SH-SY5Y (cell line): ENCODE data around the gene GPR161.

Experiments
- GATA2 ChIP-seq: IDR thresholded peaks from 2 replicates; pipeline ENCODE4 v1.6.1; 2011; ENCODE audit warnings: mild to moderate bottlenecking, low read depth, low read length
- GATA3 ChIP-seq: IDR thresholded peaks from 2 replicates; pipeline ENCODE4 v1.6.1; 2011; ENCODE audit warnings: low read depth, mild to moderate bottlenecking, low read length, moderate library complexity

GPR161 gene

DNA sequence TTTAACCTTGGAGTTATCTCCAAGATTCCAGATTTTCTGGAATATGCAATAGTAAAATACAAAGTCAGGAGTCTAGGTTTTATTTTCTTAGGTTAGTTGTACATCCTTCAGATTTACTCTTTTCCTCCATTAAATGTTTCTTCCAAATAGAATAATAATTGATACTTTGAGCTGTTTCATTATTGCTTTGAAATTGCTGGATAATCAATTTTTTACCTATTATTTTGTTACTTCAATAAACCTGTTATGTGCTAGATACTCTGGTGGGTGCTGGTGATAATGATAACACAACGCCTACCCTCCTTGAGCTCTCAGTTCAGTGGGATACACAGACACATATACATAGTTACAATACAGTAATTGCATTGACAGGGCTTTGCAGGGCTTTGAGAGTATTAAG is 79.4 kb downstream of the GPR161 start:
- TF ChIP-seq GATA2: no peak
- no peak for TF ChIP-seq GATA3

- TF ChIP-seq GATA3 (no peak), GATA2 (no peak)
Observed at GRCh38 chr1:168054117-168054516, 82.6 kb downstream of the GPR161 start.

- TF ChIP-seq GATA3: no peak
- TF ChIP-seq GATA2: no peak
Observed at GRCh38 chr1:168053681-168054080, 83.0 kb downstream of the GPR161 start.

DNA sequence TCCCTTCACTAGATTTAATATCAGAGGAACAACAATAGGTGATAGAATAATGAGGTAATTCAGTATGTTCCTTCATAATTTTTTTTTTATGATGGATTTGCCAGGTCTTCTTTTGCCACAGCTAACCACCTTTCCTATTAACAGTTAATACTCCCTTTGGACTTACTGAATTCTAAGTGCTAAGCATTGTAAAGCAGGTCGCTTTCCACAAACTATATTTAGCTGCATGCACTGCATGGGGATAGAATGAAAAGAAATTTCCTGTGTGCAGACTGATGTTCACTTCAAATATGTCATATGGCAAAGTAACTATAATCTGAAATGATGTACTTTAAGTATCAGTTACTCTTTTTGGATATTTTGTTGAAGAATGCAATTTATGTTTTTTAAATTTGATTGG is 85.8 kb downstream of the GPR161 start:
- TF ChIP-seq GATA2 (no peak), GATA3 (no peak)

GRCh38 chr1:168050307-168050706 is 86.4 kb downstream of the GPR161 start:
- TF ChIP-seq GATA3 (no peak), GATA2 (no peak)

DNA sequence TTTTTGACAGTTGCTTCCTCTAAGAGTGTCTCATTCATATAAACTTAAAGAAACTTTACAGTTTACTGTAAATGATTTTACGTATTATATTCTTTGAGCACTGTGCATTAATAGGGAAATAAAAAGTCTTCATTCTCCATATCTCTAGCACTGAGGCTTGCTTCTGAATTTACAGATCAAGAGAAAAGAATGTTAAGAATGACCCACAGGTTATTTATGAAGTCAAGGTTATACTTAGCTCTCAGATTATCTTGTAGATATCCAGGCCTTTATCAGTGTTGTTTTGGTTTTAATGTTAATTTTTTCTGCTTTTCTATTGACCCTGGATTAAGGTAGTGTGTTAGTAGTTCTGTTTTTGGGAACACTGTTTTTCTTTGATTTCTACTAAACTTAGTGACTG is 91.4 kb downstream of the GPR161 start:
- TF ChIP-seq GATA3: no peak
- TF ChIP-seq GATA2: no peak

- TF ChIP-seq GATA3 (no peak), GATA2 (no peak)
Observed at GRCh38 chr1:168042362-168042761, 94.4 kb downstream of the GPR161 start.

GRCh38 chr1:168035345-168035744 is 101.4 kb downstream of the GPR161 start:
- TF ChIP-seq GATA2: no peak
- TF ChIP-seq GATA3: no peak

DNA sequence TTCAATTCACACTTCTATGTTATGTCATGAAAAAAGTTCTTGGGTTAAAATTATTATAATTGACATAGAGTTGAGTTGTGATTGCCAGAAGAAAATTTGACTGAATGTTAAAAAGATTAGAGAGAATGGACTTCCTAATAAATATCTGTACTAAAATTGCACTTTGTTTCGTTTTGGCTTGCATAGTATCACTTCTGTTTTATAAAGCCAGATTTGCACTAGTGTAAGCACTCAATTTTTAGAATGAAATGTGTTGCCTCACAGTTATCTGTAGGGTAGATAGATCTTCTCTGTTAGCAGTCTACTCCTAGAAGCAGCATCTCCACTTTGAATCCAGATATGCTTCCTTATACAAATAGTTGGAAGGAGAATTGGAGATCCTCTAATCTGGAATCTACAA is 104.7 kb downstream of the GPR161 start:
- TF ChIP-seq GATA2: no peak
- no peak for TF ChIP-seq GATA3

DNA sequence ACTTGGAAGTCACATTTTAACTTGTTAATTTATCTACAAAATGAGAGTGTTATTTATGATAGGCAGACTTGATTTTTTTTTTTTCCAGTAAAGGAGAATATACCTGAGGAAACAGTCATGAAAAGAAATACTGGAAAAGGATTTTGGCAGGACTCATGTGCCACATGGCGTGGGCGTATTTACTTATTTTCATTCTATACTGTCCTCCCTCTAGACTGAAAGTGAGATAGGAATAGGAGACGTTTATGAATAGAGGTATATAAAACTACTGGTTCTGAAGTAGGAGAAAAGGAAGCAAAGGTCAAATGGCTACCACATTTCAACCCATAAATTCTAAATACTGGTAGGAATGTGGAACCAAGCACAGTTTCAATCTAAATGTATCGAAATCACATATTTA is 105.1 kb downstream of the GPR161 start:
- TF ChIP-seq GATA2 (no peak), GATA3 (no peak)

DNA sequence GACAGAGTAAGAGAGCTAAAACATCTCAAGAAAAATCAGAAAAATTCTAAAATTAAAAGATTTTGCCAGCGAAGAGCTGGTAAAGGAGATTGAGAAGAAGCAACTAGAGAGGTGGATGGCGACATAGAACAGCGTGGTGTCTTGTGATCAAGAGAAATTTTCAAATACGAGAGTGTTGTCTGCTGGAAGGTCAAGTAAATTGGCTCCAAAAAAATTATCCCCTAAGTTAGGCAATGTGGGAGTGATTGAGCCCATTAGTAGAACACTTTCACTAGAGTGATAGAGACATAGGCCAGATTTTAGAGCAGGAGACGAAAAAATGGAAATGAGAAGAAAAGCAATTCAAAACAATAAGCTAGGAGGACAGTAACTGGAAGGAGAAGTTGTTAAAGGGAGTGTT is 105.5 kb downstream of the GPR161 start:
- TF ChIP-seq GATA2 (no peak), GATA3 (no peak)
